OCI-M1 (cell line): ENCODE measurements around the gene VAC14.
"Not testable (repeated sequence)": the region's sequence is repeated elsewhere in the genome, so short reads cannot be mapped to it uniquely, and the experiment has no call there.

Source experiments
- DNase-seq: peaks from one replicate; lab custom pipeline; 2025; lab: John Stamatoyannopoulos, UW

Gene VAC14

GRCh38 chr16:70742967-70743366 lies 58.0 kb downstream of the VAC14 start:
- DNase-seq: not testable (repeated sequence)

- no peak for DNase-seq
Observed at GRCh38 chr16:70741783-70742125, 59.2 kb downstream of the VAC14 start.

DNA sequence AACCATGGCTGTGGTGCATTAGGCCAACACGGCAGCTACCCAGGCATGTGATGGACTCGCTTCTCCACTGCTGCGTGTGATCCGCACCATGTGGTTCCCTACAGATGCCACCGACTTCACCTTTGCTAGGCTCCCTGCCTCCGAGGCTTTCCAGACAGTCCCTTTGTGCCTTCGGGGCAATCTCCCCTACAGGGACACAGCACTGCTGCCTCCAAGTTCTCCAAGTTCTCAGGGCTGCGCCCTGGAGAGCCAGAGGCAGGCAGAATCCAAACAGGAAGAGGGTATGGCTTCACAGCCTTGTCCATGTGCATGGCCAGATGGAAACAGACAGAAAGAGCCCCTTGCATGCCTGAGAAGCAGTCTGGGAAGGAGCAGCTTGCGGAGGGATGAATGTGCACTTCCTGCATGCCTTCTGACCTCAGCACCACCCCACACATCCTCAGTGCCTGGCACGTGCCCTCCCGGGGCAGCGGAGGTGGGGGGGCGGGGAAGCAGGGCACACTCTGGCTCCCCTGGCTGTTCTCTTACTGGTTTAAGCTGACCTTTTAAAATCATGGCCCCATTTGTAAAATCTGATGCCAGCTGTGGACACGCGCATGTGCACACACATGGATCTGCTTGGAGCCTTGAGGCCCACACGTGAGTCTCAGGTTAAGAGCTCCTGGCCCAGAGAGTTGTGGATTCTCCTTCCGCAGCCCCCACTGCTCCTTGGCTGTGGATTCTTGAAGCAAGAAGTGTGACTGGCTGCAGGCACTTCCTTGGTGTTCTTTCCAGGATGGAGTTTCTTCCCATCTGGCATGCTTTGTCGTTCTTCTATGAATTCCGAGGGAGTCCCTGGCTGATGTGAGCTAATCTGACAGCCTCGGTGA lies 59.8 kb downstream of the VAC14 start:
- DNase-seq: no peak

DNA sequence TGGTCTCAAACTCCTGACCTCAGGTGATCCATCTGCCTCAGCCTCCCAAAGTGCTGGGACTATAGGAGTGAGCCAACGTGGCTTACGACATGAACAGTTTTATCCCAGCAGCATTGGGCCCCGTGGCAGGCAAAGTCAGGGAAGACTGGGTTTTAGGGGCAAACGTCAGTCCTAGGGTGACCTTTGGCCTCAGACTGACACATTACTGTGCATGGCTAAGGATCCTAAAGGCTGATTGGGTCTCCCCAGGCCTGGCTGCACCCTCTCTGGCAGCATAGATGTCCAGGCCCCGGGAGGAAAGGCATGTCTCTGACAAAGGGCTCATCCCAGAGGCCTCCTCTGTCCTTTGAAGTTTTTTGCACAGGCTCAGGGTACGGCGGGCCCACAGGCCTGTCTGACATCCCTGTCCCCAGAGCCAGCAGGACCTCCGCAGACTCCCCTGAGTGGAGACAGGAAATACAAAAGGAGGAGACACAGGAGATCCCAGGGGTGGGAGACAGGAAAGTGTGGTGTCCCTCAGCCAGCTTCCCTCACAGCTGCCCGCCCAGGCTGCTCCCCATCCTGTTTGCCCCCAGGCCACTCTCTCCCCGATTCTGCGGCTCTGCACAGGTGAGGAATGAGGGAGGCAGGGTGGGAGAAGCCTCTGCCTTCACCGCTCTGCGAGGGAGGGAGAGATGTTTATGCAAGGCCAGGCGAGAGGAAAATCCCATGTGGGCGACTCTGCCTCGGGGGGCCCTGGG lies 60.6 kb downstream of the VAC14 start:
- no peak for DNase-seq

DNA sequence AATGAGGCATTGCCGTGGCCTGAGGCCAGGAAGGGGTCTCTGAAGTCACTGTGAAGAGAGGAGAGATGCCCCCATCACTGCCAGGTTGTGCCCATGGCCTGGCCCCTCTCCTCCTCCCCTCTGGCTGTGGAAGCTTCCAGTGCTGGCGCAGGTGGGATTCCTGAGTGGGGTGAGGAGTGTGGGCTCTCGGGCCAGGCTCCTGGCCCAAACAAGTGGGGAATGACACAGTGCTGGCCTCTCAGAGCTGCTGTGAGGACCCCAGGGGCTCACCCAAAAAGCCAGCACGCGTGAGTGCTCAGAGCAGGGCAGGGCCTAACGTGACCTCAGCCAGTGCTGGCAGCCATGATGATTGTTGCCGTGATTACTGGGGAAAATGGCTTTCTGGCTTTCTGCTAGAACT lies 61.6 kb downstream of the VAC14 start:
- DNase-seq: no peak

- DNase-seq: peak; percentile 3
Observed at GRCh38 chr16:70738083-70738977, 62.6 kb downstream of the VAC14 start.

DNA sequence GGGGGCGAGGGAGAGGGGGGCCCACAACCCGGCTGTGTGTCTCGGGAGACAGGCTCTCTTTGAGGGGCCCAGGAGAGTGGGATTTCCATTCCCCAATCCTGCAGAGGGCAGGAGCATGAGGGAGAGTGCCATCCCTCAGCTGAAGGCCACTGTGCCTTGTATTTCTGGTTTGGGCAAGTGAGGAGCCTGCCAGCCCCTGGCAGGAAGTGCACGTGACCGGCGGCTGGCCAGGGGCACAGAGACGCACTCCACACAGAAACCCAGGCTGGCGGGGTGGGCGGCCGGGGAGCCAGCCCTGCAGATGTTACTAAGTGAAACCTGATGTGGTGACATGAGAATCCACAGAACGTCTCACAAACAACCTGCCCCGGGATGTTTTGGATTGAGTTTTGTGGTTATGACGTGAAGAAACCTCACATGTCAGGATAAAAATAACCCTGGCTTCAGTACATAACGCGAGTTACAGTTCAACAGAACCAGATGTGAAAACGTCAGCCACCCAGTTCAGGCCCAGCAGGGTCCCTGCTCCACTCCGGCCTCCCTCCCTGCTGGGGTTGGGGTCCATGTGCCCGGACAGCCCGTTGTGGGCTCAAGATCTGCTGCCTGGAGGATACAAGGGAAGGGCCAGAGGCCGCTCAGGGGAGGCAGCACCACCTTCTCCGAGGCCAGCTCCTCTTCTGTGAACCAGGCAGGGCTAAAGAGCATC lies 63.4 kb downstream of the VAC14 start:
- no peak for DNase-seq

DNA sequence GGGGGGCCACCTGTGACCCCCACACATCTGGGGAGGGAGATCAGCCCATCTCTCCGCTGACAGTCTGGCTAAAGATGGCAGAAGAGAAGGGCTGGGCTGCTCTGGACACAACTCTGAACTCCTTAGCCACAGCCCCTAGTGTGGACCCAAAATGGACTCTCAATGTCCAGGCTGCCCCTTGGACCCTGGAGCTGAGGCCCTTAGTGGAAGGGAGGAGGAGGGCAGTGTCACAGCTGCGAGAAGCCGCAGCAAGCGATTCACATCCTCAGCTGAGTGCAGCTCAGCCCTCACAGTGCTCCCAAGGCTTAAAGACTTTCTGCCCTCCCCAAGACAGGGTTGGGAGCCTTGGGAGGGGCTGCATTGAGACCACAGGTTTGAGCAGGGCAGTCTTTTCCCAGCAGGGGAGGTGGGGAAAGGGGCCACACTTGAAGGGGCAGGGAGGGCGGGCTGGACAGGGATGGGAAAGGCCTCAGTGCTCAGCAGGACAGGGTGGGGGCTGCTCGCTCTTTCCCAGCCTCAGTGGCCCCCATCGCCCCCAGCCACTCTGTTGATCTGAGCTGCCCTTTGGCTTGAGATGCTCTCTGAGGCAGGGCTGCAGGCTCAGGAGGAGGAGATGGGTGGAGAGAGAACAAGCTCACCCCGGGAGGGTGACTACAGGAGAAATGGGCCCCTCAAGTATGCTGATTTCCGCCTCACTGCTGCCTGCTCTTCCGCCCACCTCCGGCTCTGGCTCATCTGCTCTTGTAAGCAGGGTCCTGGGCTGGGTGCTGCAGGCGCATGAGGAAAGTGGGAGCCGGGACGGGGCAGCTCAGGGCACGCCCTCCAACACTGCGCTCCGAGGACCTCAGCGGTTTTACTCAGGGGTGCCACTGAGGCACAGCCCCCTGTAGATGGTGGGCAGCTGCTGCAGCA lies 64.2 kb downstream of the VAC14 start:
- no peak for DNase-seq

- no peak for DNase-seq
Observed at GRCh38 chr16:70735141-70735979, 65.6 kb downstream of the VAC14 start.

GRCh38 chr16:70734522-70735095 lies 66.3 kb downstream of the VAC14 start:
- no peak for DNase-seq

DNA sequence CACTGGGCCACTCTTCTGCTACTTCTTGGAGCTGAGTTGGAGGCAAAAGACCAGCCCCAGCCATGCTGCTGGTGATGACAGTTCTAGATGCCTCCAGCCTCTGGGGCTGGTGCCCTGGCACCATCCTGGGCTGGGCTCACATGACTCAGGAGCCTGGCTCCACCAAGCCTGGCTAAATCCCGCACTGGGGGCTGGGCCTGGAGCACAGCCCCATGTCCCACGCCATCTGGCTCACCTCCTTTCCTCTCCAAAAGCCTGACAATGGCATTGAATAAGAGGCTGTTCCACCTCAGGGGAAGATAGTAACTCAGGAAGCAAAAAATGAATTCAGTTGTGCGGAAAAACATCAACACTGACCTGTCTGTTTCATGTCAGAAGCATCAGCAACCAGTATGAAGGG lies 70.0 kb downstream of the VAC14 start:
- DNase-seq: no peak

DNA sequence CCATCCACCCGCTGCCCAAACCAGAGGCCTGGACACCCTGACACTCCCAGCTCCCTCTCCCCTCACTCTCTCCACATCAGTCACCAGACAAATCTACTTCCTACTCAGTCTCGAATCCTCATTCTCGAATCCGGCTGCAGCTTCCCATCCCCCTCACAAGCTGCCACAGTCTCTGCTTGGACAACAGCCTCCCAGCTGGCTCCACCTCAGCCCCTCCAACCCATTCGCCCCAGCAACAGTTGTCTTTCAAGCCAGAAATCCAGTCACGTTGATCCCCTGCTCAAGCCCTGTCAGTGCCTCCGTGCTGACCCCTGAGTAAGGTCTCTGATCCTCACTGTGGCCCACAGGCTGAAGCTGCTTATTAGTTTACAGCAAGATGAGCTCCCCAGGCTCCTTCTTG lies 70.9 kb downstream of the VAC14 start:
- no peak for DNase-seq

GRCh38 chr16:70729292-70729691 lies 71.7 kb downstream of the VAC14 start:
- DNase-seq: no peak

DNA sequence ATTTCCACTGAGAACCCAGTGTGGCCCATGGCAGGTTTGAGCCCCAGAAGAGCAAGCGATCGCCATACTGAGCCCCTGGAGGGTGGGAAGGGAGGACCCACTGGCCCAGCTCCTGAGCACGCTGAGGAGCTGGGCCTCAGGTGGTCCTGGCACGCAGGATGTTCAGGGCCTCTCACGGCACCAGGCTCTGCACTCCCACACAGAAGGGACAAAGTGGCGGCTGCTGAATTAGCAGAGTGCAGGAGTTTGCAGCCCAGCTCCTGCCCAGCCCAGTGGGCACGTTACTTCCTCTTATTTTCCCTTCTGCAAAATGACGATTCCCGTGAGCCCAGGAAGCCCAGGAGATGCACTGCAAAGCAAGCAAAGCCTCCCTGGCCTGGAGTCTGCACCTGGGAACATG lies 72.8 kb downstream of the VAC14 start:
- no peak for DNase-seq

- DNase-seq: no peak
Observed at GRCh38 chr16:70726892-70727361, 74.0 kb downstream of the VAC14 start.

DNA sequence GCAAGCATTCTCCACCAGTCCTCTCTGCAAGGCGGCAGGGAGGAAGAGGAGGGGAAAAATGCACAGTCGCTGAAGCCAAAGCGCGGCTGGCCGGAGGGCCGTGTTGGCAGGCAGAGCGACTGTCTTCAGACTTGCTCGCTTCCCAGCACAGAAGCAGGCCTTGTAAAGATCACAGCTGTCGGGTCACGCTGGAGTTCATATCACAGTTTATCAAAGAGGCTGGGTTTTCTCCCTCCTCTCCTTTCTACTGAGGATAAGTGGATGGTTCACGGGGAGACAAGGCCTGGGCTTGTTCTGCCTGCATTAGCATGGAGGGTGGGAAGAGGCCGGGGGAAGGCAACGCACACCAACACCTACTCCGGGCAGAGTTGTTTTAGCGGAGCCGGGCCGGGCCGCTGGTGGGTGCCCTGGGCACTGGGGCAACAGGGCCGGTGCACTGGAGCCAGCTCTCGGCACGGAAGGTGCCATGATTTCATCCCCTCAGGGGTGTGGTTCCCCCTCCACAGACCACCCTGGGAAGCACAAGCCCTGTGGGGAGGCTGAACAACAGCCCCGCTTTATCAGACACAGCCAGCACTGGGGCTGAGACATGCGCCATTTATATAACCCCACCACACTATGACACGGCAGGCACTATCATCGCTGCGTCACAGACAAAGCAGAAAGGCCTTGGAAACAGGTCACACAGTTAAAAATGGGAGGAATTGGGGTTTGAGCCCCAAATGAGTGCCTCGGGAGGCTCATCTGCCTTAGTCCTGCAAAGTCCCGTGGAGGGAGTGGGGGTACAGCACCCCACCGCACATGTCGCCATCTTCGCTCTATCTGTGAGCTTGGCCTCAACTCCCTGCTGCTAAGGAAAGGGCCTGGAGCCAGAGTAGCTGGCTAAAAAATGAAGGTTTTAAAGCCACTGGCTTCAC lies 74.8 kb downstream of the VAC14 start:
- no peak for DNase-seq

- DNase-seq: no peak
Observed at GRCh38 chr16:70725024-70725911, 75.7 kb downstream of the VAC14 start.
